ENCODE measurements around the gene DENND4C. TPM values are rescaled to one million over a fixed set of nuclear protein-coding genes. Genes with fewer than 3 reads are reported as not detected.

DENND4C gene
- total RNA-seq, 1 experiment from 2014 or later, result 22.6 TPM

DNA sequence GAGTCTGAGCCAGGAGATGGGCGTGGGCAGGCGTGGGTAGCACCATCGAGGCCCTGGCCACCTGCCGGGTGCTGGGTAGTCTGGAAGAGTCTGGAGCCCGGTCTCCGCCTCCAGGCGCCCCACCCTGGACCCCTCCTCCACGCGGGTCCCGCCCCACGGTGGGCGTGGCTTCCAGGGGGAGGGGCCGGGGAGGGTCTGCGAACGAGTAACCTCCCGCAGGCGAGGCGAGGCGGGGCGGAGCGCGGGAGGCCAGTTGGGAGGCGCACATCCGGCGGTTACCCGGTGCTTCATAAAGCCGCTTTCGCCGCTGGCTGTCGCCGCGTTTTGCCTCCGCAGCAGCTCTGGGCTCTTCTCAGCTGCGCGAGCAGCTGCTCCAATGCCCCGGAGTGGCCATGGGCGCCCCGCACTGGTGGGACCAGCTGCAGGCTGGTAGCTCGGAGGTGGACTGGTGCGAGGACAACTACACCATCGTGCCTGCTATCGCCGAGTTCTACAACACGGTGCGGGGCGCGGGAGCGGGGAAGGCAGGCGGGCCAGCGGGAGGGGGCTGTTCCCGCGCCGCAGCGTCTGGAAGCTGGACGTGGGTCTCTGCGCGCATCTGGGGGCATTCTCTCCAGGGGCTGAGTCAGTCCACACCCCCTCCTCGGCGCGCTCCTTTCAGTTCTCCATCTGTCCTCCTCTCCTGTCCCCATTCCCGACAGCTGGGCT lies 178.4 kb downstream of the DENND4C start, which contains the start of gene ACER2 (continued):
- TF ChIP-seq ZBTB21 (CRISPR knock-in tag; IDR thresholded peaks at IDR 0.05; ENCODE audit: borderline replicate concordance) (no peak), MYBL2 (CRISPR knock-in tag; IDR thresholded peaks at IDR 0.05) (peak; percentile 68; the same call in 1 of the 2 replicates), RELA (CRISPR knock-in tag; IDR thresholded peaks at IDR 0.05; ENCODE audit: borderline replicate concordance) (0 out of 2 replicates have a peak, but pooled peaks have one; percentile 18), FOXK1 (CRISPR knock-in tag; IDR thresholded peaks at IDR 0.05) (no peak), TEAD1 (CRISPR knock-in tag; IDR thresholded peaks at IDR 0.05) (peak; percentile 38; the same call in 1 of the 2 replicates), ESRRA (CRISPR knock-in tag; IDR thresholded peaks at IDR 0.05; ENCODE audit: borderline replicate concordance) (no peak), ETV6 (CRISPR knock-in tag; IDR thresholded peaks at IDR 0.05) (no peak; the same call in 1 of the 2 replicates), SP1 (CRISPR knock-in tag; conservative IDR thresholded peaks at IDR 0.05) (peak; percentile 97), ZNF396 (CRISPR knock-in tag; IDR thresholded peaks at IDR 0.05; ENCODE audit: borderline replicate concordance) (no peak), SMAD3 (CRISPR knock-in tag; IDR thresholded peaks at IDR 0.05; ENCODE audit: borderline replicate concordance) (no peak)
- TF ChIP-seq, protein P1, sequence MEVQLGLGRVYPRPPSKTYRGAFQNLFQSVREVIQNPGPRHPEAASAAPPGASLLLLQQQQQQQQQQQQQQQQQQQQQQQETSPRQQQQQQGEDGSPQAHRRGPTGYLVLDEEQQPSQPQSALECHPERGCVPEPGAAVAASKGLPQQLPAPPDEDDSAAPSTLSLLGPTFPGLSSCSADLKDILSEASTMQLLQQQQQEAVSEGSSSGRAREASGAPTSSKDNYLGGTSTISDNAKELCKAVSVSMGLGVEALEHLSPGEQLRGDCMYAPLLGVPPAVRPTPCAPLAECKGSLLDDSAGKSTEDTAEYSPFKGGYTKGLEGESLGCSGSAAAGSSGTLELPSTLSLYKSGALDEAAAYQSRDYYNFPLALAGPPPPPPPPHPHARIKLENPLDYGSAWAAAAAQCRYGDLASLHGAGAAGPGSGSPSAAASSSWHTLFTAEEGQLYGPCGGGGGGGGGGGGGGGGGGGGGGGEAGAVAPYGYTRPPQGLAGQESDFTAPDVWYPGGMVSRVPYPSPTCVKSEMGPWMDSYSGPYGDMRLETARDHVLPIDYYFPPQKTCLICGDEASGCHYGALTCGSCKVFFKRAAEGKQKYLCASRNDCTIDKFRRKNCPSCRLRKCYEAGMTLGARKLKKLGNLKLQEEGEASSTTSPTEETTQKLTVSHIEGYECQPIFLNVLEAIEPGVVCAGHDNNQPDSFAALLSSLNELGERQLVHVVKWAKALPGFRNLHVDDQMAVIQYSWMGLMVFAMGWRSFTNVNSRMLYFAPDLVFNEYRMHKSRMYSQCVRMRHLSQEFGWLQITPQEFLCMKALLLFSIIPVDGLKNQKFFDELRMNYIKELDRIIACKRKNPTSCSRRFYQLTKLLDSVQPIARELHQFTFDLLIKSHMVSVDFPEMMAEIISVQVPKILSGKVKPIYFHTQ (CRISPR knock-in tag; IDR thresholded peaks at IDR 0.05), result no peak
- TF ChIP-seq, protein P2, sequence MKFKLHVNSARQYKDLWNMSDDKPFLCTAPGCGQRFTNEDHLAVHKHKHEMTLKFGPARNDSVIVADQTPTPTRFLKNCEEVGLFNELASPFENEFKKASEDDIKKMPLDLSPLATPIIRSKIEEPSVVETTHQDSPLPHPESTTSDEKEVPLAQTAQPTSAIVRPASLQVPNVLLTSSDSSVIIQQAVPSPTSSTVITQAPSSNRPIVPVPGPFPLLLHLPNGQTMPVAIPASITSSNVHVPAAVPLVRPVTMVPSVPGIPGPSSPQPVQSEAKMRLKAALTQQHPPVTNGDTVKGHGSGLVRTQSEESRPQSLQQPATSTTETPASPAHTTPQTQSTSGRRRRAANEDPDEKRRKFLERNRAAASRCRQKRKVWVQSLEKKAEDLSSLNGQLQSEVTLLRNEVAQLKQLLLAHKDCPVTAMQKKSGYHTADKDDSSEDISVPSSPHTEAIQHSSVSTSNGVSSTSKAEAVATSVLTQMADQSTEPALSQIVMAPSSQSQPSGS (CRISPR knock-in tag; IDR thresholded peaks at IDR 0.05; ENCODE audit: borderline replicate concordance, low read depth), result no peak
- TF ChIP-seq, protein P3, sequence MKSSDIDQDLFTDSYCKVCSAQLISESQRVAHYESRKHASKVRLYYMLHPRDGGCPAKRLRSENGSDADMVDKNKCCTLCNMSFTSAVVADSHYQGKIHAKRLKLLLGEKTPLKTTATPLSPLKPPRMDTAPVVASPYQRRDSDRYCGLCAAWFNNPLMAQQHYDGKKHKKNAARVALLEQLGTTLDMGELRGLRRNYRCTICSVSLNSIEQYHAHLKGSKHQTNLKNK (CRISPR knock-in tag; IDR thresholded peaks at IDR 0.05), result no peak
- TF ChIP-seq, protein P4, sequence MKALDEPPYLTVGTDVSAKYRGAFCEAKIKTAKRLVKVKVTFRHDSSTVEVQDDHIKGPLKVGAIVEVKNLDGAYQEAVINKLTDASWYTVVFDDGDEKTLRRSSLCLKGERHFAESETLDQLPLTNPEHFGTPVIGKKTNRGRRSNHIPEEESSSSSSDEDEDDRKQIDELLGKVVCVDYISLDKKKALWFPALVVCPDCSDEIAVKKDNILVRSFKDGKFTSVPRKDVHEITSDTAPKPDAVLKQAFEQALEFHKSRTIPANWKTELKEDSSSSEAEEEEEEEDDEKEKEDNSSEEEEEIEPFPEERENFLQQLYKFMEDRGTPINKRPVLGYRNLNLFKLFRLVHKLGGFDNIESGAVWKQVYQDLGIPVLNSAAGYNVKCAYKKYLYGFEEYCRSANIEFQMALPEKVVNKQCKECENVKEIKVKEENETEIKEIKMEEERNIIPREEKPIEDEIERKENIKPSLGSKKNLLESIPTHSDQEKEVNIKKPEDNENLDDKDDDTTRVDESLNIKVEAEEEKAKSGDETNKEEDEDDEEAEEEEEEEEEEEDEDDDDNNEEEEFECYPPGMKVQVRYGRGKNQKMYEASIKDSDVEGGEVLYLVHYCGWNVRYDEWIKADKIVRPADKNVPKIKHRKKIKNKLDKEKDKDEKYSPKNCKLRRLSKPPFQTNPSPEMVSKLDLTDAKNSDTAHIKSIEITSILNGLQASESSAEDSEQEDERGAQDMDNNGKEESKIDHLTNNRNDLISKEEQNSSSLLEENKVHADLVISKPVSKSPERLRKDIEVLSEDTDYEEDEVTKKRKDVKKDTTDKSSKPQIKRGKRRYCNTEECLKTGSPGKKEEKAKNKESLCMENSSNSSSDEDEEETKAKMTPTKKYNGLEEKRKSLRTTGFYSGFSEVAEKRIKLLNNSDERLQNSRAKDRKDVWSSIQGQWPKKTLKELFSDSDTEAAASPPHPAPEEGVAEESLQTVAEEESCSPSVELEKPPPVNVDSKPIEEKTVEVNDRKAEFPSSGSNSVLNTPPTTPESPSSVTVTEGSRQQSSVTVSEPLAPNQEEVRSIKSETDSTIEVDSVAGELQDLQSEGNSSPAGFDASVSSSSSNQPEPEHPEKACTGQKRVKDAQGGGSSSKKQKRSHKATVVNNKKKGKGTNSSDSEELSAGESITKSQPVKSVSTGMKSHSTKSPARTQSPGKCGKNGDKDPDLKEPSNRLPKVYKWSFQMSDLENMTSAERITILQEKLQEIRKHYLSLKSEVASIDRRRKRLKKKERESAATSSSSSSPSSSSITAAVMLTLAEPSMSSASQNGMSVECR (CRISPR knock-in tag; IDR thresholded peaks at IDR 0.05; ENCODE audit: borderline replicate concordance), result peak; percentile 52; the same call in 1 of the 2 replicates
- TF ChIP-seq, protein P5, sequence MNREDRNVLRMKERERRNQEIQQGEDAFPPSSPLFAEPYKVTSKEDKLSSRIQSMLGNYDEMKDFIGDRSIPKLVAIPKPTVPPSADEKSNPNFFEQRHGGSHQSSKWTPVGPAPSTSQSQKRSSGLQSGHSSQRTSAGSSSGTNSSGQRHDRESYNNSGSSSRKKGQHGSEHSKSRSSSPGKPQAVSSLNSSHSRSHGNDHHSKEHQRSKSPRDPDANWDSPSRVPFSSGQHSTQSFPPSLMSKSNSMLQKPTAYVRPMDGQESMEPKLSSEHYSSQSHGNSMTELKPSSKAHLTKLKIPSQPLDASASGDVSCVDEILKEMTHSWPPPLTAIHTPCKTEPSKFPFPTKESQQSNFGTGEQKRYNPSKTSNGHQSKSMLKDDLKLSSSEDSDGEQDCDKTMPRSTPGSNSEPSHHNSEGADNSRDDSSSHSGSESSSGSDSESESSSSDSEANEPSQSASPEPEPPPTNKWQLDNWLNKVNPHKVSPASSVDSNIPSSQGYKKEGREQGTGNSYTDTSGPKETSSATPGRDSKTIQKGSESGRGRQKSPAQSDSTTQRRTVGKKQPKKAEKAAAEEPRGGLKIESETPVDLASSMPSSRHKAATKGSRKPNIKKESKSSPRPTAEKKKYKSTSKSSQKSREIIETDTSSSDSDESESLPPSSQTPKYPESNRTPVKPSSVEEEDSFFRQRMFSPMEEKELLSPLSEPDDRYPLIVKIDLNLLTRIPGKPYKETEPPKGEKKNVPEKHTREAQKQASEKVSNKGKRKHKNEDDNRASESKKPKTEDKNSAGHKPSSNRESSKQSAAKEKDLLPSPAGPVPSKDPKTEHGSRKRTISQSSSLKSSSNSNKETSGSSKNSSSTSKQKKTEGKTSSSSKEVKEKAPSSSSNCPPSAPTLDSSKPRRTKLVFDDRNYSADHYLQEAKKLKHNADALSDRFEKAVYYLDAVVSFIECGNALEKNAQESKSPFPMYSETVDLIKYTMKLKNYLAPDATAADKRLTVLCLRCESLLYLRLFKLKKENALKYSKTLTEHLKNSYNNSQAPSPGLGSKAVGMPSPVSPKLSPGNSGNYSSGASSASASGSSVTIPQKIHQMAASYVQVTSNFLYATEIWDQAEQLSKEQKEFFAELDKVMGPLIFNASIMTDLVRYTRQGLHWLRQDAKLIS (CRISPR knock-in tag; IDR thresholded peaks at IDR 0.05; ENCODE audit: borderline replicate concordance), result no peak
- TF ChIP-seq, protein P6, sequence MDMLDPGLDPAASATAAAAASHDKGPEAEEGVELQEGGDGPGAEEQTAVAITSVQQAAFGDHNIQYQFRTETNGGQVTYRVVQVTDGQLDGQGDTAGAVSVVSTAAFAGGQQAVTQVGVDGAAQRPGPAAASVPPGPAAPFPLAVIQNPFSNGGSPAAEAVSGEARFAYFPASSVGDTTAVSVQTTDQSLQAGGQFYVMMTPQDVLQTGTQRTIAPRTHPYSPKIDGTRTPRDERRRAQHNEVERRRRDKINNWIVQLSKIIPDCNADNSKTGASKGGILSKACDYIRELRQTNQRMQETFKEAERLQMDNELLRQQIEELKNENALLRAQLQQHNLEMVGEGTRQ (CRISPR knock-in tag; IDR thresholded peaks at IDR 0.05), result peak; percentile 21; the same call in 1 of the 2 replicates
- TF ChIP-seq, protein P7, sequence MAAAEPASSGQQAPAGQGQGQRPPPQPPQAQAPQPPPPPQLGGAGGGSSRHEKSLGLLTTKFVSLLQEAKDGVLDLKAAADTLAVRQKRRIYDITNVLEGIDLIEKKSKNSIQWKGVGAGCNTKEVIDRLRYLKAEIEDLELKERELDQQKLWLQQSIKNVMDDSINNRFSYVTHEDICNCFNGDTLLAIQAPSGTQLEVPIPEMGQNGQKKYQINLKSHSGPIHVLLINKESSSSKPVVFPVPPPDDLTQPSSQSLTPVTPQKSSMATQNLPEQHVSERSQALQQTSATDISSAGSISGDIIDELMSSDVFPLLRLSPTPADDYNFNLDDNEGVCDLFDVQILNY (CRISPR knock-in tag; IDR thresholded peaks at IDR 0.05), result peak; percentile 72; the same call in 1 of the 2 replicates
- TF ChIP-seq, protein P8, sequence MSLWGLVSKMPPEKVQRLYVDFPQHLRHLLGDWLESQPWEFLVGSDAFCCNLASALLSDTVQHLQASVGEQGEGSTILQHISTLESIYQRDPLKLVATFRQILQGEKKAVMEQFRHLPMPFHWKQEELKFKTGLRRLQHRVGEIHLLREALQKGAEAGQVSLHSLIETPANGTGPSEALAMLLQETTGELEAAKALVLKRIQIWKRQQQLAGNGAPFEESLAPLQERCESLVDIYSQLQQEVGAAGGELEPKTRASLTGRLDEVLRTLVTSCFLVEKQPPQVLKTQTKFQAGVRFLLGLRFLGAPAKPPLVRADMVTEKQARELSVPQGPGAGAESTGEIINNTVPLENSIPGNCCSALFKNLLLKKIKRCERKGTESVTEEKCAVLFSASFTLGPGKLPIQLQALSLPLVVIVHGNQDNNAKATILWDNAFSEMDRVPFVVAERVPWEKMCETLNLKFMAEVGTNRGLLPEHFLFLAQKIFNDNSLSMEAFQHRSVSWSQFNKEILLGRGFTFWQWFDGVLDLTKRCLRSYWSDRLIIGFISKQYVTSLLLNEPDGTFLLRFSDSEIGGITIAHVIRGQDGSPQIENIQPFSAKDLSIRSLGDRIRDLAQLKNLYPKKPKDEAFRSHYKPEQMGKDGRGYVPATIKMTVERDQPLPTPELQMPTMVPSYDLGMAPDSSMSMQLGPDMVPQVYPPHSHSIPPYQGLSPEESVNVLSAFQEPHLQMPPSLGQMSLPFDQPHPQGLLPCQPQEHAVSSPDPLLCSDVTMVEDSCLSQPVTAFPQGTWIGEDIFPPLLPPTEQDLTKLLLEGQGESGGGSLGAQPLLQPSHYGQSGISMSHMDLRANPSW (CRISPR knock-in tag; conservative IDR thresholded peaks at IDR 0.05; ENCODE audit: low read depth), result 0 out of 2 replicates have a peak, but pooled peaks have one; percentile 44

All from WTC11 (cell line).